CD4-positive, alpha-beta T cell treated with Interleukin-12 subunit alpha and Interleukin-12 subunit beta, for 1 hour (primary cell): Measurements from ENCODE around the gene C19orf44.
A peak's percentile ranks its signal among the peaks of the same experiment; 100 is the strongest.
"Not testable (repeated sequence)": the region's sequence is repeated elsewhere in the genome, so short reads cannot be mapped to it uniquely, and the experiment has no call there.

Experiments
- DNase-seq: peaks from one replicate; pipeline ENCODE4 v3.0.0-alpha.2; 2020

C19orf44 gene

GRCh38 chr19:16470541-16470910 lies 25.7 kb upstream of the C19orf44 start:
- no peak for DNase-seq

- peak; percentile 20 for DNase-seq
Observed at GRCh38 chr19:16470911-16471811, 25.0 kb upstream of the C19orf44 start.

DNA sequence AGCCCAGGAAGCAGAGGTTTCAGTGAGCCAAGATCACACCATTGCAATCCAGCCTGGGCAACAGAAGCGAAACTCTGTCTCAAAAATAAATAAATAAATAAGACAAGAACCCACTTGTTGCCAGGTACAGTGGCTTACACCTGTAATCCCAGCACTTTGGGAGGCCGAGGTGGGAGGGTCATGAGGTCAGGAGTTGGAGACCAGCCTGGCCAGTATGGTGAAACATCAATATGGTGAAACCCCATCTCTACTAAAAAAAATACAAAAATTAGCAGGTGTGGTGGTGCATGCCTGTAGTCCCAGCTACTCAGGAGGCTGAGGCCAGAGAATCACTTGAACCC lies 23.7 kb upstream of the C19orf44 start:
- not testable (repeated sequence) for DNase-seq

- no peak for DNase-seq
Observed at GRCh38 chr19:16472992-16473391, 23.2 kb upstream of the C19orf44 start.

- DNase-seq = no peak
Observed at GRCh38 chr19:16473875-16474392, 22.3 kb upstream of the C19orf44 start.

- DNase-seq = no peak
Observed at GRCh38 chr19:16476401-16476800, 19.8 kb upstream of the C19orf44 start.

DNA sequence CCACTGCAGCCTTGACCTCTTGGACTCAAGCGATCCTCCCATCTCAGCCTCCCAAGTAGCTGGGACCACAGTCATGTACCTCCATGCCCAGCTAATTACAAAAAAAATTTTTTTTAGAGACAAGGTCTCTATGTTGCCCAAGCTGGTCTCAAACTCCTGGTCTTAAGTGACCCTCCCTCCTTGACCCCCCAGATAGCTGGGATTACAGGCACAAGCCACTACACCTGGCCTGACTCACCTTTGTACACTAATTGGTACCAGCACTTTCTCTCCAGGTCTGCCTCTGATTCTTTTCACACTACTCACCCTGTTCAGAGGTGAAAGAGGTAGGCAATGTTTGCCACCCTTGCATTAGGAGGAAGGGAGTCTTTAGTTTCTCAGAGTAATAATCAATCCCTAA lies 18.9 kb upstream of the C19orf44 start:
- DNase-seq = no peak

DNA sequence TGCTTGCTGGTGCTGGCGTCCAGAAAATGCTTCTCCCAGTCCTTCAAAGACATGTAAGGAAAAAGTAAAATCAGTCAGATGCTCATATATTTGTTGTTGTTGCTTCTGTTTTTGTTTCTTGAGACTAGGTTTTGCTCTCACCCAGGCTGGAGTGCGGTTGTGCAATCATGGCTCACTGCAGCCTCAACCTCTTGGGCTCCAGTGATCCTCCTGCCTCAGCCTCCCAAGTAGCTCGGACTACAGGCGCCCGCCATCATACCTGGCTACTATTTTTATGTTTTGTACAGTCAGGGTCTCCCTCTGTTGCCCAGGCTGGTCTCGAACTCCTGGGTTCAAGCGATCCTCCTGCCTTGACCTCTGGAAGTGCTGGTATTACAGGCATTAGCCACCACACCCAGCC lies 13.4 kb upstream of the C19orf44 start:
- DNase-seq = no peak

DNA sequence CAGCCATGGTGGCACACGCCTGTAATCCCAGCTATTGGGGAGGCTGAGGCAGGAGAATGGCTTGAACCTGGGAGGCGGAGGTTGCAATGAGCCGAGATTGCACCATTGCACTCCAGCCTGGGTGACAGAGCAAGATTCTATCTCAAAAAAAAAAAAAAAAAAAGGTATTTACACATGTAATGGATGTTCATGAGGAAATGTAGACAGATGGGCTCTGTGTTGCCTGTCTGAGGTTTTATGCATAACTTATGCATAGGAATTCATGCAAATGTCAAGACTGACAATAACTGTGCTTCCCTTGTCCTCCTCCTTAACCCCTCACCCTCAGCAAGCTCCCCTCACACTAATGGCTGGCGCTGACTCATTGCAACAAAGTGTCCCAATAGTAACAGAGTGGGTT lies 9.7 kb upstream of the C19orf44 start:
- DNase-seq = not testable (repeated sequence)

- DNase-seq = no peak
Observed at GRCh38 chr19:16496613-16496983, 404 bp downstream of the C19orf44 start.

DNA sequence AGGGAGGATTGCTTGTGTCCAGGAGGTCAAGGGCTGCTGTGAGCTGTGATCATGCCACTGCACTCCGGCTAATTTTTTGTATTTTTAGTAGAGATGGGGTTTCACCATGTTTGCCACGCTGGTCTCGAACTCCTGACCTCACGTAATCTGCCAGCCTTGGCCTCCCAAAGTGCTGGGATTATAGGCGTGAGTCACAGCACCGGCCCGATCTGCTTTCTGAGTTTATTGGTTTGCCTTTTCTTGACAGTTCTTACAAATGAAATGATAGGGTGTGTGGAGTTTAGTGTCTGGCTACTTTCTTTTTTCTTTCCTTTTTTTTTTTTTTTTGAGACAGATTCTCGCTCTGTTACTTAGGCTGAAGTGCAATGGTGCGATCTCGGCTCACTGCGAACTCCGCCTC lies 848 bp downstream of the C19orf44 start:
- DNase-seq = no peak

DNA sequence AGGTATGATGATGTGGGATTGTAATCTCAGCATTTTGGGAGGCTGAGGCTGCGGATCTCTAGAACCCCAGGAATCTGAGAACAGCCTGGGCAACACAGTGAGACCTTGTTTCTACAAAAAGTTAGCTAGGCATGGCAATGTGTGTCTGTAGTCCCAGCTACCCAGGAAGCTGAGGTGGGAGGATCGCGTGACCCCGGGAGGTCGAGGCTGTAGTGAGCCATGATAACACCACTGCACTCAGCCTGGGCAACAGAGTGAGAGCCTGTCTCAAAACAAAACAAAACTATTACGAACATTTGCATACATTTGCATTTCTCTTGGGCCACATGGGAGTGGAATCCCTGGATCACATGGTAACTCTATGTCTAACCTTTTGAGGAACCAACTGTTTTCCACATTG lies 1.6 kb downstream of the C19orf44 start:
- no peak for DNase-seq

DNA sequence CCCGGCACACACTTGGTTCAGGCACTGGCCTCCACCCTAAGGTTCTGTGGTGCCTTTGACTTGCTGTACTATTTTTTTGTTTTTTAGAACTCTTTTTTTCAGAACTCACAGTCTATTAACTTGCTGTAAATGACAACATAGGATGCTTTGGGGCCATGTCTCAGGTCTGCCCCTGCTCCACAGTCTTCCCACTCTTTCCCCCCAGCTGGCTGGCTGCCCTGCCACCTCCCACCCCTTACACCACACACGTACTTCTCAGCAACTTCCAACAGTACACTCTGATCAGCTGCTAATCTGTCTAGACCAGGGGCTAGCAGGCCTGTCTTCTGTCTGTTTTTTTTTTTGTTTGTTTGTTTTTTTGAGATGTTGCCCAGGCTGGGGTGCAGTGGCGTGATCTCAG lies 8.1 kb downstream of the C19orf44 start:
- no peak for DNase-seq

DNA sequence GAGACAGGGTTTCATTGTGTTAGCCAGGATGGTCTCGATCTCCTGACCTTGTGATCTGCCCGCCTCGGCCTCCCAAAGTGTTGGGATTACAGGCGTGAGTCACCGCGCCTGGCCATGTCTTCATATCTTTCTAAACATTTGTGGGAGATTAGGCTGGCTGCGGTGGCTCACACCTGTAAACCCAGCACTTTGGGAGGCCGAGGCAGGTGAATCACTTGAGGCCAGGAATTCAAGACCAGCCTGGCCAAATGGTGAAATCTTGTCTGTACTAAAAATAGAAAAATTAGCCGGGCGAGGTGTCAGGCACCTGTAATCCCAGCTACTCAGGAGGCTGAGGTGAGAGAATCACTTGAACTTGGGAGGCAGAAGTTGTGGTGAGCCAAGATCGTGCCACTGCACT lies 10.0 kb downstream of the C19orf44 start:
- DNase-seq = not testable (repeated sequence)

- no peak for DNase-seq
Observed at GRCh38 chr19:16506961-16507360, 10.8 kb downstream of the C19orf44 start.

GRCh38 chr19:16508546-16508945 lies 12.4 kb downstream of the C19orf44 start:
- no peak for DNase-seq

- no peak for DNase-seq
Observed at GRCh38 chr19:16509141-16510061, 13.2 kb downstream of the C19orf44 start.

- DNase-seq = not testable (repeated sequence)
Observed at GRCh38 chr19:16512611-16513010, 16.4 kb downstream of the C19orf44 start.

- no peak for DNase-seq
Observed at GRCh38 chr19:16514383-16515019, 18.3 kb downstream of the C19orf44 start.

DNA sequence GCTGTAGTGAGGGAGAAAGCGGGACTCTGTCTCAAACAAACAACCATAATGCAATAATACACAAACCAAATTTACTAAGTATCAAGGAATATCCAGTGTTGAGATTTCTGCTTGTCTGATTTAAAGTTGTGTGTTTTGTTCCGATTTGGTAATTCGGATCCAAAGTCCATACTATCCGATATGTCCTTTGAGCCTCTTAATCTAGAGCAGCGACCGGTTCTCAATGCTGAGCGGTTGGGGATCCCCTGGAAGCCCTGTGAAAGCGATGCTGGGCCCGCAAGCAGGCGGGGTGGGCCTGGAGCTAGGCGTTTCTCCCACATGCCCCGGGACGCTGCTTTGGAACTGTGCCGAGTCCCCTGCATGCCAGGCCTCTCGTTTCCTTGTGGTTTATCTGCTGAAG lies 20.2 kb downstream of the C19orf44 start:
- no peak for DNase-seq

GRCh38 chr19:16516923-16517610 lies 20.9 kb downstream of the C19orf44 start:
- no peak for DNase-seq

GRCh38 chr19:16518061-16518460 lies 21.9 kb downstream of the C19orf44 start:
- no peak for DNase-seq
